Measurements from ENCODE around the gene ACTN1.

DNA sequence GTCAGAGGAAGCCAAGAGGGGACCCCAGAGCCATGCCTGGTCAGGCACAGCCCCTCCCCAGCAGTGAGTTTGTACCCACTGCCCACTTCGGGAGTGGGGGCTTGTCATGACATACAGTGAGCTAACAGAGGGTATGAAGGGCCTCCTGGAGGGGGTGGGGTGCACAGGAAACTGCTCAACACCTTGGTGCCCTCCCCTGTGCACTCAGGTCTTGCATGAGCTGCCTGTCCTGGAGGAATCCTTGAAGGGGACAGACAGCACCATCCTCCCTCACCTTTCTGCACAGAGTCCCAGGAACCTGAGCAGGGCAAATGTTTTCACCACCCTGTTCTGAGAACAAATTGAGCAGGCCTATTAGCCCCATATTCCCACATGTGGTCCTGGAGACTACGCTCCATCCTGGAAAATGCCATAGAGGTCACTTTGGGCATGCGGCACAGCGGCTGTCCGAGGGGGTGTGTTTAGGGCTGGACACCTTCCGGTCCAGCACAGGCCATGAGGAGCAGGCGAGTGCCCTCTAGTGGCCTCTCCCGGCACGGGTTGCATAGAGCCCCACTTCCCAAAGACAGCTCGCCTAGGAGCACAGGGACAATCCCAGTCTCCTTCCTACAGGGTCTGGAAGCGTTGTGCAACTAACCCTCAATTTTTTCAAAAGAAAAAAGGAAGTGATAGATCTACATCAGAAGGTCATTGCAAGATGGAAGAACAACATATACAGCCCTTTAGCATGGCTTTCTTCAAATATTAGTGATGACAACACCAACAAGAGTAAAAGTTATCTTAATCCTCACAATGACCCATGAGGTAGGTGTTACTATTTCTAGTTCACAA is 154.4 kb downstream of the ACTN1 start:
- TF ChIP-seq SUZ12 (IDR thresholded peaks at IDR 0.05; ENCODE audit: extremely low read depth, insufficient read depth, insufficient read length) (no peak), ZNF274 (IDR thresholded peaks at IDR 0.05; ENCODE audit: low read depth, low read length) (no peak), YY1 (IDR thresholded peaks at IDR 0.05; ENCODE audit: insufficient read depth, insufficient read length) (no peak)

All from NT2/D1 (cell line).